Measurements from ENCODE around the gene PTGES3. TPM values are rescaled to one million over a fixed set of nuclear protein-coding genes. Genes with fewer than 3 reads are reported as not detected.

The PTGES3 gene
- total RNA-seq, 1 experiment from 2014 or later, result 435 TPM

- Mint-ChIP-seq H3K36me3 (ENCODE audit: insufficient read depth in 1 of 3, low read depth in 3 of 3) (peaks cover 39 to 78% (median 64%) of the 10 kb centered on the region in 3 experiments; a peak in 6 of 7 replicates), H3K4me1 (peaks cover 0 to 5% of the 10 kb centered on the region in 2 experiments; a peak in 1 of 4 replicates), H3K27me3 (ENCODE audit: low read depth) (no peaks in the 10 kb centered on the region), H3K9me3 (no peaks in the 10 kb centered on the region), H3K4me3 (no peak overlapping the region), H3K27ac (peak overlapping the region in 1 of 3 experiments; percentile 66; a peak in 2 of 7 replicates)
- H4K8ac ChIP-seq (replicated peaks; ENCODE audit: insufficient read length, low read depth, low read length), result no peak overlapping the region
- H2BK5ac ChIP-seq (ENCODE audit: insufficient read length, low read length), result no peak overlapping the region
- no peak for TF ChIP-seq CTCF (conservative IDR thresholded peaks at IDR 0.05)
- H3K27me3 ChIP-seq (ENCODE audit: insufficient read depth, low read length), result no peaks in the 10 kb centered on the region
- H2BK12ac ChIP-seq (ENCODE audit: insufficient read length, low read depth, low read length), result no peak overlapping the region
- H3K4ac ChIP-seq (ENCODE audit: low read depth, low read length), result no peak overlapping the region
- H3K9me3 ChIP-seq (ENCODE audit: control insufficient read depth, low read depth, low read length), result no peaks in the 10 kb centered on the region
- no peaks in the 10 kb centered on the region for H4K20me1 ChIP-seq (ENCODE audit: control insufficient read depth, insufficient read depth, insufficient read length)
- H2BK20ac ChIP-seq (ENCODE audit: low read depth, low read length, poor library complexity, severe bottlenecking), result no peak overlapping the region
- no peak overlapping the region for H3K23ac ChIP-seq (ENCODE audit: insufficient read length, low read depth, low read length)
- no peak overlapping the region for H3K4me2 ChIP-seq (ENCODE audit: insufficient read depth, insufficient read length, low read length)
- no peak overlapping the region for H2AFZ ChIP-seq (ENCODE audit: low read length)
- H3K14ac ChIP-seq (ENCODE audit: insufficient read depth, low read length), result no peak overlapping the region
- H3K23me2 ChIP-seq (ENCODE audit: insufficient read length, low read depth, low read length, poor library complexity, severe bottlenecking), result no peaks in the 10 kb centered on the region
- H3K9ac ChIP-seq (ENCODE audit: extremely low read depth, insufficient read length, low read length), result no peak overlapping the region
- H3K79me2 ChIP-seq (ENCODE audit: insufficient read depth, low read length), result peaks cover 8% of the 10 kb centered on the region; the same call in 1 of the 2 replicates
- H4K91ac ChIP-seq (ENCODE audit: insufficient read length, low read depth, low read length), result no peak overlapping the region
- H3T11ph ChIP-seq (ENCODE audit: low read length), result no peak overlapping the region
- no peak overlapping the region for H4K5ac ChIP-seq (ENCODE audit: insufficient read length, low read depth, low read length)
- no peaks in the 10 kb centered on the region for H3K4me1 ChIP-seq (ENCODE audit: insufficient read depth, low read length)
- no peak overlapping the region for H2AK5ac ChIP-seq (ENCODE audit: insufficient read length, low read length)
- no peak overlapping the region for H2BK120ac ChIP-seq (ENCODE audit: low read depth, low read length, poor library complexity, severe bottlenecking)
- no peak overlapping the region for H3K56ac ChIP-seq (ENCODE audit: insufficient read length, low read depth, low read length)
- no peak overlapping the region for H3K18ac ChIP-seq (ENCODE audit: insufficient read length, low read depth, low read length)
- WGBS (ENCODE audit: extremely low coverage, insufficient read length, low lambda C conversion rate), result no CpG with 5 or more reads among the region's 2 CpGs
- H3K79me1 ChIP-seq (ENCODE audit: insufficient read depth, low read depth, low read length, poor library complexity, severe bottlenecking), result peaks cover 10% of the 10 kb centered on the region
- H2BK15ac ChIP-seq (ENCODE audit: low read depth, low read length), result no peak overlapping the region
- no peak for DNase-seq
- H3K27ac ChIP-seq (ENCODE audit: insufficient read length, low read depth, low read length), result no peak overlapping the region
These were observed 16.5 kb downstream of the PTGES3 start for GRCh38 chr12:56671608-56672007.

All from H9 (cell line).